Measurements from ENCODE around the gene NDEL1. TPM values are rescaled to one million over a fixed set of nuclear protein-coding genes. Genes with fewer than 3 reads are reported as not detected.

Gene NDEL1
- total RNA-seq, 1 experiment from 2014 or later: 39.2 TPM

DNA sequence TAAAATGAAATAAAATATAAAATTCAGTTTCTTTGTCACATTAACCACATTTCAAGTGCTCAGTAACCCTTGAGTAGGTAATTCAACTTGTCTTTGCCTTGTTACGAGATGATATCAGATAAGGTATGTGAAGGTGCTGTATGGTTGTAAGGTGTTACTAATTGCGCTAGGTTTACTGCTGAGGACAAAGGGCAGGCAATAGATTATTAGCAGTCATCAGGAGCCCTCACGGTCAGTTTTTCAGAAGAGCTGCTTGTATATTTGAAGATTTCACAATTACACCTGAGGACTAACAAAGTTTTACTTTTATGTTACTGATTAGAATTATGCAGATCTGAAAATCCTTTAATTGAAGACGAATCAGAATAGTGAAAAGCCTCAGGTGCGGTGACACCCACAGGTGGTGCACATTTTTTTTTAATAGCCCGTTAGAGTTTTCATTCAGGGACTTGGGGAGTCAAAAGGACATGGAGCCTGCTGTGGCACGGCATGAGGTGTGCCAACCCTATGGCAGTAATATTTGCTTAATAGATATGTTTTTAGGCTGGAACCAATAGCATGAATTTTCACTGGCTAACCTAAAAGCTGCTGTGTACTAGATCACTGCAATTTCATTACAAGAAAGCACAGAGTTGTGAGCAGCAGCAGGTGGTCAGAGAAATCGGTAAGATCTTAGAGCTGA is 16.4 kb downstream of the NDEL1 start:
- Histone ChIP-seq H3K36me3 (ENCODE audit: control insufficient read depth in 1 of 2, insufficient read depth in 2 of 2, low read length in 2 of 2) (peaks cover 40 to 47% of the 10 kb centered on the region in 2 experiments), H3K9me3 (ENCODE audit: control insufficient read depth in 1 of 2, insufficient read depth in 1 of 2, low read depth in 1 of 2, low read length in 2 of 2) (no peaks in the 10 kb centered on the region), H2AFZ (ENCODE audit: low read depth, low read length, poor library complexity, severe bottlenecking) (no peak overlapping the region), H3K4me2 (ENCODE audit: low read length) (no peak overlapping the region), H3K27ac (ENCODE audit: low read depth, low read length) (no peak overlapping the region), H3K9me2 (ENCODE audit: insufficient read depth) (no peaks in the 10 kb centered on the region), H3K4me3 (replicated peaks in 1 of 2; ENCODE audit: low read depth in 1 of 2, low read length in 2 of 2) (no peak overlapping the region), H3K4me1 (ENCODE audit: control insufficient read depth in 1 of 2, insufficient read depth in 2 of 2, low read length in 2 of 2) (no peaks in the 10 kb centered on the region), H3K27me3 (ENCODE audit: insufficient read depth, low read length) (no peaks in the 10 kb centered on the region), H3K9ac (ENCODE audit: low read length) (no peak overlapping the region), H4K20me1 (ENCODE audit: insufficient read depth) (no peaks in the 10 kb centered on the region), H3K79me2 (ENCODE audit: insufficient read depth, low read length) (peaks cover 10% of the 10 kb centered on the region)
- ChIA-PET RAD21 (ENCODE audit: low non-redundant PET in 1 of 2, low total read pairs in 2 of 2, uncharacterized antibody in 2 of 2, unreplicated experiment in 2 of 2) (no interaction called here), POLR2A (no interaction called here), CTCF (no interaction called here)
- intact Hi-C loops (cut with micrococcal nuclease): no loop called here
- TF ChIP-seq FOSL1 (IDR thresholded peaks at IDR 0.05; ENCODE audit: low read depth) (no peak), JUND (IDR thresholded peaks at IDR 0.05) (no peak), TCF7L2 (IDR thresholded peaks at IDR 0.05; ENCODE audit: borderline replicate concordance, extremely low read depth, insufficient read depth, insufficient read length) (no peak), POLR2A (IDR thresholded peaks at IDR 0.05; ENCODE audit: borderline replicate concordance, extremely low read depth, insufficient read depth, insufficient read length) (no peak), EZH2 (IDR thresholded peaks at IDR 0.05) (no peak), SIN3A (IDR thresholded peaks at IDR 0.05; ENCODE audit: low read depth) (no peak)
- TF ChIP-seq, protein P1, sequence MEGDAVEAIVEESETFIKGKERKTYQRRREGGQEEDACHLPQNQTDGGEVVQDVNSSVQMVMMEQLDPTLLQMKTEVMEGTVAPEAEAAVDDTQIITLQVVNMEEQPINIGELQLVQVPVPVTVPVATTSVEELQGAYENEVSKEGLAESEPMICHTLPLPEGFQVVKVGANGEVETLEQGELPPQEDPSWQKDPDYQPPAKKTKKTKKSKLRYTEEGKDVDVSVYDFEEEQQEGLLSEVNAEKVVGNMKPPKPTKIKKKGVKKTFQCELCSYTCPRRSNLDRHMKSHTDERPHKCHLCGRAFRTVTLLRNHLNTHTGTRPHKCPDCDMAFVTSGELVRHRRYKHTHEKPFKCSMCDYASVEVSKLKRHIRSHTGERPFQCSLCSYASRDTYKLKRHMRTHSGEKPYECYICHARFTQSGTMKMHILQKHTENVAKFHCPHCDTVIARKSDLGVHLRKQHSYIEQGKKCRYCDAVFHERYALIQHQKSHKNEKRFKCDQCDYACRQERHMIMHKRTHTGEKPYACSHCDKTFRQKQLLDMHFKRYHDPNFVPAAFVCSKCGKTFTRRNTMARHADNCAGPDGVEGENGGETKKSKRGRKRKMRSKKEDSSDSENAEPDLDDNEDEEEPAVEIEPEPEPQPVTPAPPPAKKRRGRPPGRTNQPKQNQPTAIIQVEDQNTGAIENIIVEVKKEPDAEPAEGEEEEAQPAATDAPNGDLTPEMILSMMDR (IDR thresholded peaks at IDR 0.05 in 2 of 3, conservative IDR thresholded peaks at IDR 0.05 in 1 of 3; ENCODE audit: borderline replicate concordance in 1 of 3, insufficient read depth in 1 of 3, low read depth in 2 of 3, low read length in 2 of 3): no peak
- ATAC-seq (no peak), DNase-seq (ENCODE audit: low read depth, low spot score) (no peak)
- no TSS peak for BruUV-seq (replicated peaks)

DNA sequence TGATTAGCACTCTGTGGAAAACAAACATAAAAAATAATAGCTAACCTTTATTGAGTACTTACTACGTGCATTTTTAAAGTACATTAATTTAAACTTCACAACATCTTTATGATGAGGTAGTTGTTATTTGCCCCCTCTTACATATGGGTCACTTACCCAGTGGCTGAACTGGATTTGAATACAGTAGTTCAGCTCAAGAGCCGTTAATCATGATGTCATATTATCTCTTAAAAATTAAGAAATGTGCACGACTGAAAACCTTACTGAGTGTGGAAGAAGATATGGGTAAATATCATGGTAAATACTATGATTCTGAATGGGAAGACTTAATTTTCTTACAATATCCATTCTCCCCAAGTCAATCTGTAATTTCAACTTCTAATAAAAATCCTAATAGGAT is 17.6 kb downstream of the NDEL1 start:
- ChIA-PET CTCF (no interaction called here), POLR2A (no interaction called here), RAD21 (ENCODE audit: low non-redundant PET in 1 of 2, low total read pairs in 2 of 2, uncharacterized antibody in 2 of 2, unreplicated experiment in 2 of 2) (no interaction called here)
- Histone ChIP-seq H3K4me3 (replicated peaks in 1 of 2; ENCODE audit: low read depth in 1 of 2, low read length in 2 of 2) (no peak overlapping the region), H3K36me3 (ENCODE audit: control insufficient read depth in 1 of 2, insufficient read depth in 2 of 2, low read length in 2 of 2) (peaks cover 34 to 53% of the 10 kb centered on the region in 2 experiments), H3K27me3 (ENCODE audit: insufficient read depth, low read length) (no peaks in the 10 kb centered on the region), H3K27ac (ENCODE audit: low read depth, low read length) (no peak overlapping the region), H2AFZ (ENCODE audit: low read depth, low read length, poor library complexity, severe bottlenecking) (no peak overlapping the region), H4K20me1 (ENCODE audit: insufficient read depth) (no peaks in the 10 kb centered on the region), H3K4me2 (ENCODE audit: low read length) (no peak overlapping the region), H3K9me2 (ENCODE audit: insufficient read depth) (no peaks in the 10 kb centered on the region), H3K9me3 (ENCODE audit: control insufficient read depth in 1 of 2, insufficient read depth in 1 of 2, low read depth in 1 of 2, low read length in 2 of 2) (no peaks in the 10 kb centered on the region), H3K4me1 (ENCODE audit: control insufficient read depth in 1 of 2, insufficient read depth in 2 of 2, low read length in 2 of 2) (no peaks in the 10 kb centered on the region), H3K9ac (ENCODE audit: low read length) (no peak overlapping the region), H3K79me2 (ENCODE audit: insufficient read depth, low read length) (peaks cover 20% of the 10 kb centered on the region)
- BruUV-seq (replicated peaks): no TSS peak
- no peak for DNase-seq (ENCODE audit: low read depth, low spot score)
- intact Hi-C loops (cut with micrococcal nuclease): no loop called here
- no peak for ATAC-seq
- no peak for TF ChIP-seq ZFX (IDR thresholded peaks at IDR 0.05)
- no peak for TF ChIP-seq RAD21 (IDR thresholded peaks at IDR 0.05; ENCODE audit: low read depth)

Data from HCT116 (cell line).